H1 (cell line): ENCODE results near the gene PGAM4. TPM values are rescaled to one million over a fixed set of nuclear protein-coding genes. Genes with fewer than 3 reads are reported as not detected.

Source experiments
- polyA plus RNA-seq, 7 experiments: library from polyadenylated mRNA; depleted of rRNA in 3 of 7; stranded (reverse) in 5 of 7; unstranded in 2 of 7; fragments of >200 nt in 5 of 7; fragments of 200-250 nt in 2 of 7; gene quantifications; 1 replicate in 5 of 7; 2 replicates in 1 of 7; 4 replicates in 1 of 7; pipeline versions ENCODE4 v1.2.1 to v1.2.3, GENCODE V29; 2011 to 2013; ENCODE audit warnings: missing spikeins in 2 of 7, mixed read lengths in 2 of 7
- total RNA-seq: library from RNA; stranded (reverse); fragmentation: NEBNext Ultra II Directional; extraction: Animal tissue kit (Norgen Biotek cat#: 25700); gene quantifications from 2 replicates; pipeline ENCODE4 v1.2.1, GENCODE V29; 2021

Gene PGAM4
- total and polyA plus RNA-seq, 2 of the 8 experiments (the other 6 are each of a cell fraction or from before 2014, with no cell fraction given), result 0.54 to 0.56 TPM

Other genes starting within 250 kb of the PGAM4 start
- 83.1 and 97.8 TPM in 2 replicates for gene ATRX, start 183.4 kb downstream of the PGAM4 start, total RNA-seq
- gene ATRX, start 183.4 kb downstream of the PGAM4 start, polyA plus RNA-seq (2011; rRNA removed), result 19.9 and 28.4 TPM in 2 replicates
- 44.5 and 47.6 TPM in 2 replicates for gene MAGT1, start 74.2 kb downstream of the PGAM4 start, total RNA-seq
- 11.3 and 14.4 TPM in 2 replicates for gene MAGT1, start 74.2 kb downstream of the PGAM4 start, polyA plus RNA-seq (2011; rRNA removed)
- 268 and 276 TPM in 2 replicates for gene COX7B, start 70.2 kb downstream of the PGAM4 start, total RNA-seq
- 470 and 974 TPM in 2 replicates for gene COX7B, start 70.2 kb downstream of the PGAM4 start, polyA plus RNA-seq (2011; rRNA removed)
- 2.4 and 2.8 TPM in 2 replicates for gene ATP7A, start 58.9 kb downstream of the PGAM4 start, total RNA-seq
- 0.72 and 0.73 TPM in 2 replicates for gene ATP7A, start 58.9 kb downstream of the PGAM4 start, polyA plus RNA-seq (2011; rRNA removed)
- 396 and 427 TPM in 2 replicates for gene PGK1, start 134.6 kb upstream of the PGAM4 start, total RNA-seq
- 207 and 328 TPM in 2 replicates for gene PGK1, start 134.6 kb upstream of the PGAM4 start, polyA plus RNA-seq (2011; rRNA removed)
- gene TAF9B, start 170.0 kb upstream of the PGAM4 start, total RNA-seq, result 20.8 and 23.8 TPM in 2 replicates
- gene TAF9B, start 170.0 kb upstream of the PGAM4 start, polyA plus RNA-seq (2011; rRNA removed), result 23.6 and 42.8 TPM in 2 replicates